Measurements from ENCODE around the gene GORASP2. TPM values are rescaled to one million over a fixed set of nuclear protein-coding genes. Genes with fewer than 3 reads are reported as not detected.
A peak's percentile ranks its signal among the peaks of the same experiment; 100 is the strongest.

GORASP2 gene
- 70.4 TPM for total RNA-seq
- polyA plus RNA-seq (ENCODE audit: insufficient read depth, low read depth, low replicate concordance) = 40.4 TPM
- long read RNA-seq, donor 1, transcript GORASP2-201 (10 exons, 3,173 nt) = major isoform, 15 of 52 reads
- long read RNA-seq, donor 1, transcript GORASP2-207 (5 exons, 2,096 nt) = minor isoform, 14 of 52 reads
- long read RNA-seq, donor 1, partial matches to known transcripts = 22 of 52 reads
- long read RNA-seq, donor 1, other reads (novel, unspliced or antisense) = 0 of 52 reads
- long read RNA-seq, donor 2, transcript GORASP2-201 (10 exons, 3,173 nt) = major isoform, 15 of 54 reads
- long read RNA-seq, donor 2, transcript GORASP2-207 (5 exons, 2,096 nt) = minor isoform, 9 of 54 reads
- long read RNA-seq, donor 2, partial matches to known transcripts = 29 of 54 reads
- long read RNA-seq, donor 2, other reads (novel, unspliced or antisense) = 0 of 54 reads
- long read RNA-seq, donor 3, transcript GORASP2-201 (10 exons, 3,173 nt) = major isoform, 20 of 48 reads
- long read RNA-seq, donor 3, transcript GORASP2-207 (5 exons, 2,096 nt) = minor isoform, 5 of 48 reads
- long read RNA-seq, donor 3, partial matches to known transcripts = 23 of 48 reads
- long read RNA-seq, donor 3, other reads (novel, unspliced or antisense) = 0 of 48 reads
- long read RNA-seq, donor 4, transcript GORASP2-201 (10 exons, 3,173 nt) = major isoform, 17 of 29 reads
- long read RNA-seq, donor 4, partial matches to known transcripts = 10 of 29 reads
- long read RNA-seq, donor 4, other reads (novel, unspliced or antisense) = 0 of 29 reads
- long read RNA-seq, donor 5, partial matches to known transcripts = 0 of 2 reads
- long read RNA-seq, donor 5, other reads (novel, unspliced or antisense) = 0 of 2 reads
- long read RNA-seq, donor 6, transcript GORASP2-201 (10 exons, 3,173 nt) = major isoform, 18 of 48 reads
- long read RNA-seq, donor 6, transcript GORASP2-207 (5 exons, 2,096 nt) = minor isoform, 10 of 48 reads
- long read RNA-seq, donor 6, partial matches to known transcripts = 20 of 48 reads
- long read RNA-seq, donor 6, other reads (novel, unspliced or antisense) = 0 of 48 reads
- long read RNA-seq, donor 7, transcript GORASP2-207 (5 exons, 2,096 nt) = minor isoform, 7 of 43 reads
- long read RNA-seq, donor 7, transcript GORASP2-201 (10 exons, 3,173 nt) = major isoform, 17 of 43 reads
- long read RNA-seq, donor 7, partial matches to known transcripts = 11 of 43 reads
- long read RNA-seq, donor 7, other reads (novel, unspliced or antisense) = 8 of 43 reads
- long read RNA-seq, donor 8, transcript GORASP2-207 (5 exons, 2,096 nt) = major isoform, 18 of 45 reads
- long read RNA-seq, donor 8, transcript GORASP2-201 (10 exons, 3,173 nt) = minor isoform, 6 of 45 reads
- long read RNA-seq, donor 8, partial matches to known transcripts = 20 of 45 reads
- long read RNA-seq, donor 8, other reads (novel, unspliced or antisense) = 0 of 45 reads
- long read RNA-seq, donor 9, transcript GORASP2-207 (5 exons, 2,096 nt) = minor isoform, 6 of 23 reads
- long read RNA-seq, donor 9, transcript GORASP2-201 (10 exons, 3,173 nt) = major isoform, 9 of 23 reads
- long read RNA-seq, donor 9, partial matches to known transcripts = 8 of 23 reads
- long read RNA-seq, donor 9, other reads (novel, unspliced or antisense) = 0 of 23 reads
- long read RNA-seq, donor 10, transcript GORASP2-207 (5 exons, 2,096 nt) = major isoform, 6 of 60 reads
- long read RNA-seq, donor 10, transcript GORASP2-201 (10 exons, 3,173 nt) = major isoform, 6 of 60 reads
- long read RNA-seq, donor 10, partial matches to known transcripts = 47 of 60 reads
- long read RNA-seq, donor 10, other reads (novel, unspliced or antisense) = 0 of 60 reads

DNA sequence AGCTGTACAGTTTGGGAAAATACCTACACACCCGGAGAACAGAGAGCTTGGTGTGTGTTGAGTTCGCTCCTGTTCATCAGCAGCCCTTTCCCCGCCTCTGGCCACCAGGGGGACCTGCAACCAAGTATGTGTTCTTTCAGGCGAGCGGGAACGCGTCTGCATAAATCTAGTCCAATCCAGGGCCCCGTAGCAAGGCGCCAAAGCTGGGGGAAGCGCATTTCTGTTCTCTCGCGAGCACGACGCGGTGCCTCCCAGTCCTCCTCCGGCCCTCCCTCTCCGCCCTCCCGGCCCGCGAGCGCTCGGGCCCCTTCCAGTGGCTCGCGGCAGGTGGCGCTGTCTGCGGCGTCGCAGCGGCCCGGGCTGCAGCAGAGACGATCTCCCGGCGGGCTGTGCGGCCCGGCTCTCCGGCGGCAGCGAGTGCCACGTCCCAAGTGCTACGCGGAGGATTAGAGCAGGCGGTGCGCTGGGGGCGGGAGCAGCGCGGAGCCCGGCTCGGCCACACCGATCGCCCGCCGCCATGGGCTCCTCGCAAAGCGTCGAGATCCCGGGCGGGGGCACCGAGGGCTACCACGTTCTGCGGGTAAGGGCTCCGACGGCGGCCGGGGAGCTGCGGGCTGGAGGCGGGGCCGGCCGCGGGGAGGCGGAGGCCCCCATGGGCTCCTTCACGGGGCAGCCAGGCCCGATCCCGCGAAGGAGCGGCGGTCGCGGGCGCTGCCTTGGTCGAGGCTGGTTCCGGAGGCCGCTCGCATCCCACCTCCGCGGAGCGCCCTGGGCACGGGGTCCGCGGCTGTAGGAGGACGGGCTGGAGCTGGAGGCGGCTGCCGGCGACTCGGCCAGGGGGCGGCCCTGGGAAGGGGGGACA lies at the start of gene GORASP2:
TSS of gene GORASP2 (plus strand) at position 430 of the 862 bp plus-strand sequence. CDS start at position 518, 88 bp downstream.
- Histone ChIP-seq H3K36me3 (ENCODE audit: control insufficient read depth in 2 of 3, insufficient read depth in 3 of 3, low read length in 3 of 3) (no peaks in the 10 kb centered on the region), H3K9me3 (ENCODE audit: control insufficient read depth in 2 of 3, insufficient read depth in 1 of 3, low read length in 3 of 3) (peaks cover 0 to 1% (median 0%) of the 10 kb centered on the region in 3 donors), H3K27ac (ENCODE audit: low read depth in 2 of 2, low read length in 2 of 2) (peak within 1 kb of the TSS; percentile 80 to 90), H3K4me1 (ENCODE audit: control insufficient read depth in 2 of 3, insufficient read depth in 2 of 3, low read depth in 1 of 3, low read length in 3 of 3) (peaks cover 0 to 12% (median 7%) of the 10 kb centered on the region in 3 donors), H3K27me3 (ENCODE audit: control insufficient read depth, insufficient read depth, low read length) (no peaks in the 10 kb centered on the region), H3K9ac (ENCODE audit: low read length in 3 of 3) (peak within 1 kb of the TSS; percentile 66 to 87 (median 83)), H3K4me3 (ENCODE audit: low read length in 3 of 3) (peak within 1 kb of the TSS; percentile 75 to 93 (median 82))
- TF ChIP-seq, protein P1, sequence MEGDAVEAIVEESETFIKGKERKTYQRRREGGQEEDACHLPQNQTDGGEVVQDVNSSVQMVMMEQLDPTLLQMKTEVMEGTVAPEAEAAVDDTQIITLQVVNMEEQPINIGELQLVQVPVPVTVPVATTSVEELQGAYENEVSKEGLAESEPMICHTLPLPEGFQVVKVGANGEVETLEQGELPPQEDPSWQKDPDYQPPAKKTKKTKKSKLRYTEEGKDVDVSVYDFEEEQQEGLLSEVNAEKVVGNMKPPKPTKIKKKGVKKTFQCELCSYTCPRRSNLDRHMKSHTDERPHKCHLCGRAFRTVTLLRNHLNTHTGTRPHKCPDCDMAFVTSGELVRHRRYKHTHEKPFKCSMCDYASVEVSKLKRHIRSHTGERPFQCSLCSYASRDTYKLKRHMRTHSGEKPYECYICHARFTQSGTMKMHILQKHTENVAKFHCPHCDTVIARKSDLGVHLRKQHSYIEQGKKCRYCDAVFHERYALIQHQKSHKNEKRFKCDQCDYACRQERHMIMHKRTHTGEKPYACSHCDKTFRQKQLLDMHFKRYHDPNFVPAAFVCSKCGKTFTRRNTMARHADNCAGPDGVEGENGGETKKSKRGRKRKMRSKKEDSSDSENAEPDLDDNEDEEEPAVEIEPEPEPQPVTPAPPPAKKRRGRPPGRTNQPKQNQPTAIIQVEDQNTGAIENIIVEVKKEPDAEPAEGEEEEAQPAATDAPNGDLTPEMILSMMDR (IDR thresholded peaks at IDR 0.05; ENCODE audit: borderline replicate concordance, extremely low read depth, insufficient read depth) = peak; percentile 71
- DNase-seq (peak; percentile 99 to 100 (median 99)), FAIRE-seq (no peak)
- intact Hi-C loops (cut with DNase I) = no loop called here

DNA sequence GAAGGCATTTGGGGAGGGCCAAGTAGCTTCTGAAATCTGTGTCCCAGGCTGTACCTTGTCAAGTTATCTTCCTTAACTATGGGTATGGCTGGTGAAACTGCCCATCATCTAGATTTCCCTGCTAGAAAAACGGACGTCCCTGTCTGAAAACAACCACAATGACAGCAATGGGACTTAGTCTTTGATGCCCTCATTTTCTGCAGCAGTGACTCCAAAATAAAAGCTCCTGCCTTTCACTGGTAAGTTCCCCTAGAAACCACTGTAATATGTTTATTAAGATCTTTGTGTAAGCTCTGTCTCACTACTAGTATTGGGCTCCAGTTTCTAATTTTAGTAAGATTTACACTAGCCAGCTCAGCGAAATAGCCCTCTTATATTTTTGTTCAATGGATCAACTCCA lies 47.2 kb upstream of the GORASP2 start:
- no peaks in the 10 kb centered on the region for H3K9me3 ChIP-seq (ENCODE audit: control insufficient read depth in 2 of 3, insufficient read depth in 1 of 3, low read length in 3 of 3)
- H3K9ac ChIP-seq (ENCODE audit: low read length in 3 of 3) = no peak overlapping the region
- H3K4me1 ChIP-seq (ENCODE audit: control insufficient read depth in 2 of 3, insufficient read depth in 2 of 3, low read depth in 1 of 3, low read length in 3 of 3) = no peaks in the 10 kb centered on the region
- DNase-seq (no peak), FAIRE-seq (no peak)
- no peak overlapping the region for H3K4me3 ChIP-seq (ENCODE audit: low read length in 3 of 3)
- intact Hi-C loops (cut with DNase I) = no loop called here
- no peaks in the 10 kb centered on the region for H3K27me3 ChIP-seq (ENCODE audit: control insufficient read depth, insufficient read depth, low read length)
- H3K36me3 ChIP-seq (ENCODE audit: control insufficient read depth in 2 of 3, insufficient read depth in 3 of 3, low read length in 3 of 3) = no peaks in the 10 kb centered on the region
- TF ChIP-seq, protein P1 (IDR thresholded peaks at IDR 0.05; ENCODE audit: borderline replicate concordance, extremely low read depth, insufficient read depth) = no peak
- H3K27ac ChIP-seq (ENCODE audit: low read depth in 2 of 2, low read length in 2 of 2) = no peak overlapping the region

Measured in kidney (tissue), 22 donors.